K562 (cell line): ENCODE data around the gene KEL. TPM values are rescaled to one million over a fixed set of nuclear protein-coding genes. Genes with fewer than 3 reads are reported as not detected.

ENCODE experiments used
- BCOR ChIP-seq: fragments of 450-650 bp; IDR thresholded peaks from 2 replicates; pipeline ENCODE4 v1.6.1; 2016
- BRD4 ChIP-seq: fragments of 200-600 bp; sonication (generic); IDR thresholded peaks from 2 replicates; pipeline ENCODE4 v1.6.1; 2017; ENCODE audit warnings: inconsistent platforms
- BRD9 ChIP-seq: fragments of 450-650 bp; IDR thresholded peaks from 2 replicates; pipeline ENCODE4 v1.6.1; 2018; ENCODE audit warnings: low read depth; ENCODE audit not compliant: partially characterized antibody
- BRF1 ChIP-seq: IDR thresholded peaks from 3 replicates; pipeline ENCODE4 v1.6.1; 2011; ENCODE audit warnings: borderline replicate concordance, mild to moderate bottlenecking; ENCODE audit not compliant: insufficient read length; ENCODE audit errors: extremely low read depth
- CHD2 ChIP-seq: IDR thresholded peaks from 2 replicates; pipeline ENCODE4 v1.6.1; 2011; ENCODE audit warnings: low read depth, low read length
- CTBP1 ChIP-seq: fragments of 450-650 bp; IDR thresholded peaks from 2 replicates; pipeline ENCODE4 v1.6.1; 2016; ENCODE audit warnings: borderline replicate concordance
- E2F6 ChIP-seq, 2 experiments: IDR thresholded peaks; 2 replicates each; pipeline ENCODE4 v1.6.1; 2011; ENCODE audit warnings: borderline replicate concordance in 1 of 2, control low read depth in 1 of 2, low read depth in 1 of 2, low read length in 1 of 2, mild to moderate bottlenecking in 1 of 2, mixed read lengths in 1 of 2, moderate library complexity in 1 of 2; ENCODE audit not compliant: insufficient read depth in 1 of 2, insufficient read length in 1 of 2, poor library complexity in 1 of 2, severe bottlenecking in 1 of 2; ENCODE audit errors: extremely low read depth in 1 of 2
- ETS1 ChIP-seq: conservative IDR thresholded peaks from 2 replicates; pipeline ENCODE4 v1.6.1; 2011; ENCODE audit warnings: low read depth, mild to moderate bottlenecking, low read length; ENCODE audit not compliant: control insufficient read depth
- ETV6 ChIP-seq, 3 experiments: fragments of 150-350 bp in 1 of 3; sonication (generic) in 1 of 3; formaldehyde crosslinking in 1 of 3; IDR thresholded peaks; 2 replicates each; pipeline versions ENCODE4 v1.6.1 to v1.8.0; 2014 to 2022; ENCODE audit warnings: borderline replicate concordance in 2 of 3, low read depth in 2 of 3, antibody characterized with exemption in 1 of 3, low read length in 1 of 3, mild to moderate bottlenecking in 1 of 3, missing genetic modification reagents in 1 of 3
- FOXJ3 ChIP-seq: sonication (generic); formaldehyde crosslinking; IDR thresholded peaks from 2 replicates; pipeline ENCODE4 v1.4.0; 2020; ENCODE audit warnings: mild to moderate bottlenecking, missing genetic modification reagents
- HMG20A ChIP-seq: fragments of 450-650 bp; formaldehyde crosslinking; conservative IDR thresholded peaks from 2 replicates; pipeline ENCODE4 v1.4.0; 2020; ENCODE audit warnings: mild to moderate bottlenecking, mixed read lengths
- KAT7 ChIP-seq: sonication (generic); formaldehyde crosslinking; IDR thresholded peaks from 2 replicates; pipeline ENCODE4 v1.8.0; 2022; ENCODE audit warnings: missing genetic modification reagents, mild to moderate bottlenecking, borderline replicate concordance
- MAFF ChIP-seq: IDR thresholded peaks from 2 replicates; pipeline ENCODE4 v1.6.1; 2012; ENCODE audit warnings: low read length, improper control_type of control experiment
- MCM3 ChIP-seq: fragments of 450-650 bp; IDR thresholded peaks from 2 replicates; pipeline ENCODE4 v1.6.1; 2016
- MEF2A ChIP-seq: IDR thresholded peaks from 2 replicates; pipeline ENCODE4 v1.6.1; 2011; ENCODE audit warnings: low read depth, mild to moderate bottlenecking, low read length, moderate library complexity; ENCODE audit not compliant: control insufficient read depth
- MYNN ChIP-seq, 2 experiments: sonication (generic); formaldehyde crosslinking in 1 of 2; IDR thresholded peaks; 2 replicates each; pipeline versions ENCODE4 v1.5.0 to v1.6.1; 2016 to 2020; ENCODE audit warnings: antibody characterized with exemption in 1 of 2, missing genetic modification reagents in 1 of 2
- NELFE ChIP-seq: IDR thresholded peaks from 2 replicates; pipeline ENCODE4 v1.6.1; 2011; ENCODE audit warnings: mild to moderate bottlenecking; ENCODE audit not compliant: insufficient read depth, insufficient read length
- SMARCB1 ChIP-seq: IDR thresholded peaks from 2 replicates; pipeline ENCODE4 v1.6.1; 2011; ENCODE audit warnings: improper control_type of control experiment, low read depth; ENCODE audit not compliant: insufficient read length
- SREBF1 ChIP-seq: fragments of 150-350 bp; IDR thresholded peaks from 2 replicates; pipeline ENCODE4 v1.6.1; 2014; ENCODE audit warnings: antibody characterized with exemption, low read depth, low read length, borderline replicate concordance
- SUPT5H ChIP-seq: fragments of 450-650 bp; IDR thresholded peaks from 2 replicates; pipeline ENCODE4 v1.6.1; 2016
- ZKSCAN3 ChIP-seq: fragments of 250-450 bp; sonication (Bioruptor Pico); IDR thresholded peaks from 2 replicates; pipeline ENCODE4 v1.4.0; 2020
- ZNF274 ChIP-seq: IDR thresholded peaks from 2 replicates; pipeline ENCODE4 v1.6.1; 2011; ENCODE audit warnings: low read depth, mild to moderate bottlenecking, low read length, moderate library complexity, borderline replicate concordance
- polyA plus RNA-seq, 8 experiments: library from polyadenylated mRNA; depleted of rRNA in 4 of 8; stranded (reverse) in 5 of 8; unstranded in 3 of 8; fragments of >200 nt; fragmentation: Nextera tagmentation in 2 of 8; fragmentation: Illumina TruSeq in 1 of 8; extraction: Ambion mirVana in 2 of 8; extraction: Trizol in 1 of 8; gene quantifications; 2 replicates each; pipeline versions ENCODE4 v1.2.1 to v1.2.3, GENCODE V29; 2011 to 2014; ENCODE audit warnings: inconsistent platforms in 1 of 8, missing spikeins in 1 of 8
- total RNA-seq, 7 experiments: library from RNA; depleted of rRNA in 6 of 7; stranded (reverse); fragments of >200 nt in 6 of 7; fragmentation: Illumina TruSeq in 2 of 7; extraction: Trizol in 2 of 7; gene quantifications; 2 replicates each; pipeline versions ENCODE4 v1.2.1 to v1.2.3, GENCODE V29; 2011 to 2021; ENCODE audit warnings: low replicate concordance in 1 of 7
- TF ChIP-seq, protein P1 (sequence below): fragments of 200-800 bp; sonication (Bioruptor generic); IDR thresholded peaks from 2 replicates; pipeline ENCODE4 v1.6.1; 2017; ENCODE audit warnings: missing genetic modification characterization, missing compliant biosample characterization
- TF ChIP-seq, protein P2 (sequence below): sonication (generic); formaldehyde crosslinking; IDR thresholded peaks from 2 replicates; pipeline ENCODE4 v1.8.0; 2022; ENCODE audit warnings: missing genetic modification reagents, mild to moderate bottlenecking, moderate library complexity, borderline replicate concordance

The KEL gene
- total and polyA plus RNA-seq, 9 of the 15 experiments (the other 6 are each of a cell fraction or from before 2014, with no cell fraction given): 9.0 to 47.4 (median 22.2) TPM

DNA sequence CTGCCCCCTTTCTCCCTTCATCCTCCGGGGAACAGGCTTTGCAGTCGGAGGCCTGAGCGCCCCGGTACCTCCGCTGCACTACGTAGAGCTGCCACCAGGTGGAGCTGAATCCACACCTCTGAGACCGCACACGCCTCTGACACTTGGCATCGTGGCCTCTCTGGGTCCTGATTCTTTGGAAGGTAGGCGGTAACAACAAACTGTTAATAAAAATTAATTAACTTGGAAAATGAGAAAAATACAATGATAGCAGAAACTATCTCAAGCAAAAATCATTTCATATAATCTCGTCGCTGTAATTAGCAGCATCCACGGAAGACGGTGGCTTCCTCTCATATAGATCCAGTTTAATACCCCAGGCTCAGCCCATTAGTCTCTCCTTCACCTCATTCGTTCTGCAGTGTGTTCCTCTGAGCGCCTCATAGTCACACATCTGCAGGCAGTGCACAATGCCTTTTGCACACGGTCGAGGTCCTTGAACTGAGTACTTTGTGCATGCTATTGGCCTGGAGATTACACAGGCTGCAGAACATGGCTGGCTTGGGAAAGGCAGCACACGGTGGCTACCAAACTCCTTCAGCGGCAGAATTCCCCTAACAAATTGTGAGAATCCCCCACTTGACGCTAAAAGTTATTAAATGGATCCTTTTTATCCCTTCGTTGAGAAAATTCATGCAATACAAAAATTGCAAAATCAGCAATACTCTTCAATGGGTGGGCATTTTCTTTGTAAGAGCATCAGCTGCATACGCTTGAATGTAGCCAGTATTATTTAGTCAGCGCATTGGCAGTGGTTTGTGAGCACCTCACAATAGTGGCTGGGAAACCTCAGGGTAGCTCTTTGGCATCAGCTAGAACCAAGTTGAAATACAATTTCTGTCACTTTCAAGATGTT lies 46.1 kb upstream of the KEL start (continued):
- TF ChIP-seq ETS1 (no peak), E2F6 (IDR thresholded peaks at IDR 0.05; ENCODE audit: borderline replicate concordance in 1 of 2, extremely low read depth in 1 of 2, insufficient read depth in 1 of 2, insufficient read length in 1 of 2, low read depth in 1 of 2, low read length in 1 of 2, poor library complexity in 1 of 2, severe bottlenecking in 1 of 2) (peak in 1 of 2 experiments; percentile 50), SREBF1 (no peak), MAFF (peak; percentile 93), BRF1 (no peak), SUPT5H (no peak), ZKSCAN3 (CRISPR knock-in tag) (no peak), BRD4 (no peak), KAT7 (CRISPR knock-in tag) (no peak), SMARCB1 (no peak), ETV6 (IDR thresholded peaks at IDR 0.05; ENCODE audit: borderline replicate concordance in 1 of 2, low read depth in 2 of 2, low read length in 1 of 2) (no peak), ETV6 (CRISPR knock-in tag; IDR thresholded peaks at IDR 0.05; ENCODE audit: borderline replicate concordance) (no peak), MEF2A (no peak), CHD2 (no peak), HMG20A (CRISPR knock-in tag) (no peak), NELFE (no peak), BCOR (no peak), ZNF274 (no peak), BRD9 (no peak), MYNN (IDR thresholded peaks at IDR 0.05) (0 out of 2 replicates have a peak, but pooled peaks have one; percentile 19), MYNN (CRISPR knock-in tag; IDR thresholded peaks at IDR 0.05) (no peak), MCM3 (no peak), FOXJ3 (CRISPR knock-in tag) (no peak), CTBP1 (no peak)
- TF ChIP-seq, protein P1, sequence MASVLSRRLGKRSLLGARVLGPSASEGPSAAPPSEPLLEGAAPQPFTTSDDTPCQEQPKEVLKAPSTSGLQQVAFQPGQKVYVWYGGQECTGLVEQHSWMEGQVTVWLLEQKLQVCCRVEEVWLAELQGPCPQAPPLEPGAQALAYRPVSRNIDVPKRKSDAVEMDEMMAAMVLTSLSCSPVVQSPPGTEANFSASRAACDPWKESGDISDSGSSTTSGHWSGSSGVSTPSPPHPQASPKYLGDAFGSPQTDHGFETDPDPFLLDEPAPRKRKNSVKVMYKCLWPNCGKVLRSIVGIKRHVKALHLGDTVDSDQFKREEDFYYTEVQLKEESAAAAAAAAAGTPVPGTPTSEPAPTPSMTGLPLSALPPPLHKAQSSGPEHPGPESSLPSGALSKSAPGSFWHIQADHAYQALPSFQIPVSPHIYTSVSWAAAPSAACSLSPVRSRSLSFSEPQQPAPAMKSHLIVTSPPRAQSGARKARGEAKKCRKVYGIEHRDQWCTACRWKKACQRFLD (CRISPR knock-in tag): no peak
- TF ChIP-seq, protein P2, sequence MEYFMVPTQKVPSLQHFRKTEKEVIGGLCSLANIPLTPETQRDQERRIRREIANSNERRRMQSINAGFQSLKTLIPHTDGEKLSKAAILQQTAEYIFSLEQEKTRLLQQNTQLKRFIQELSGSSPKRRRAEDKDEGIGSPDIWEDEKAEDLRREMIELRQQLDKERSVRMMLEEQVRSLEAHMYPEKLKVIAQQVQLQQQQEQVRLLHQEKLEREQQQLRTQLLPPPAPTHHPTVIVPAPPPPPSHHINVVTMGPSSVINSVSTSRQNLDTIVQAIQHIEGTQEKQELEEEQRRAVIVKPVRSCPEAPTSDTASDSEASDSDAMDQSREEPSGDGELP (CRISPR knock-in tag): peak; percentile 70
